SU-DHL-6 (cell line): Measurements from ENCODE around the gene CYP26B1.

ENCODE experiments used
- EZH2phosphoT487 ChIP-seq: fragments of 200-600 bp; sonication (generic), shearing (Covaris generic); conservative IDR thresholded peaks from 2 replicates; pipeline ENCODE4 v1.6.1; 2018; ENCODE audit warnings: mild to moderate bottlenecking, antibody characterized with exemption, low read length, moderate library complexity, mixed read lengths
- TF ChIP-seq, protein P1 (sequence below): fragments of 200-600 bp; sonication (generic); IDR thresholded peaks from one replicate; pipeline ENCODE4 v1.5.1; 2017; ENCODE audit warnings: antibody characterized with exemption, mild to moderate bottlenecking, low read length, moderate library complexity; ENCODE audit not compliant: insufficient read depth, poor library complexity, severe bottlenecking

DNA sequence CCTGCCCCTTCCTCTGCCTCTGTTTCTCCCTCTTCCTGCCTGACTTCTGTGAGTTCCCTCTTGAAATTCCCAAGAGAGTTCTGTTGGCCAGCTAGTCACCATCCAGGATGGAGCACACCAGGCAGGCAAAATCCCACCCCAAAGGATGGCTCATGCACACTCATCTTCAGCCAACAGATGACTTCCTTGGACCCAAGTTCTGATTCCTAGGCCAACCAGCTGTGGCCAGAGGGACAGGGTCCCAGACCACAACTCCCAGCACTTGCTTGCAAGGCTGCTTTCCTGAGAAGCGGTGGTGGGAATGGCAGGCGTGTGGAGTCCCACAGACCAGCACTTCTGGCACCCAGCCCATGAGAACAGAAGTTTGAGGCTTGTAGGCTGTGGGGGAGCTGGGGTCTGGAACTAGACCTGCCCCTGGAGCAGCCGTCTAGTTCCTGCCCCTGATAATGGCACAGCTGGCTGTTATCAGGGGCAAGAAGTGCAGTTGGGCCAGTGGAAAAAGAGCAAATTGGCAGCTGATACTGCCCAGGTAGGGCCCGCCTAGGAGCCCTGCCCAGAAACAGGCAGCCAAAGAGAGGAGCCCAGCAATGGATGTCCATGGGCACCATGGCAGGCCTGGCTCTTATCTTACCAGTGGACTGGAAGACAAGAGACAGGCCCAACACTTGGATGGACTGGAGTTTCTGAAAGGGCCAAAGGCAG, 56.7 kb downstream of the CYP26B1 start:
- TF ChIP-seq, protein P1, sequence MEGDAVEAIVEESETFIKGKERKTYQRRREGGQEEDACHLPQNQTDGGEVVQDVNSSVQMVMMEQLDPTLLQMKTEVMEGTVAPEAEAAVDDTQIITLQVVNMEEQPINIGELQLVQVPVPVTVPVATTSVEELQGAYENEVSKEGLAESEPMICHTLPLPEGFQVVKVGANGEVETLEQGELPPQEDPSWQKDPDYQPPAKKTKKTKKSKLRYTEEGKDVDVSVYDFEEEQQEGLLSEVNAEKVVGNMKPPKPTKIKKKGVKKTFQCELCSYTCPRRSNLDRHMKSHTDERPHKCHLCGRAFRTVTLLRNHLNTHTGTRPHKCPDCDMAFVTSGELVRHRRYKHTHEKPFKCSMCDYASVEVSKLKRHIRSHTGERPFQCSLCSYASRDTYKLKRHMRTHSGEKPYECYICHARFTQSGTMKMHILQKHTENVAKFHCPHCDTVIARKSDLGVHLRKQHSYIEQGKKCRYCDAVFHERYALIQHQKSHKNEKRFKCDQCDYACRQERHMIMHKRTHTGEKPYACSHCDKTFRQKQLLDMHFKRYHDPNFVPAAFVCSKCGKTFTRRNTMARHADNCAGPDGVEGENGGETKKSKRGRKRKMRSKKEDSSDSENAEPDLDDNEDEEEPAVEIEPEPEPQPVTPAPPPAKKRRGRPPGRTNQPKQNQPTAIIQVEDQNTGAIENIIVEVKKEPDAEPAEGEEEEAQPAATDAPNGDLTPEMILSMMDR = no peak
- no peak for TF ChIP-seq EZH2phosphoT487
